ENCODE measurements around the gene NRAS.

Gene NRAS

GRCh38 chr1:114660238-114660637 is 56.3 kb downstream of the NRAS start:
- no peaks in the 10 kb centered on the region for H3K79me2 ChIP-seq (ENCODE audit: low read length)
- no peak overlapping the region for H3K4me3 ChIP-seq (ENCODE audit: low read length)
- no peaks in the 10 kb centered on the region for H4K20me1 ChIP-seq (ENCODE audit: insufficient read depth, low read length)
- TF ChIP-seq CTCF (IDR thresholded peaks at IDR 0.05; ENCODE audit: low read depth, low read length): no peak
- TF ChIP-seq EZH2phosphoT487 (IDR thresholded peaks at IDR 0.05; ENCODE audit: low read depth): no peak
- H3K4me1 ChIP-seq (ENCODE audit: low read length): no peaks in the 10 kb centered on the region
- no peaks in the 10 kb centered on the region for H3K36me3 ChIP-seq (replicated peaks; ENCODE audit: low read depth, low read length)
- H3K9me3 ChIP-seq (ENCODE audit: insufficient read depth, low read length): no peaks in the 10 kb centered on the region
- no peak overlapping the region for H3K4me2 ChIP-seq (ENCODE audit: low read length)
- no peak overlapping the region for H3K27ac ChIP-seq (ENCODE audit: low read length)
- H2AFZ ChIP-seq (ENCODE audit: low read depth, low read length): no peak overlapping the region
- no peak overlapping the region for H3K9ac ChIP-seq (ENCODE audit: low read length)
- H3K27me3 ChIP-seq (ENCODE audit: low read depth, low read length): no peaks in the 10 kb centered on the region

Measured in OCI-LY3 (cell line).